ENCODE measurements around the gene AQP2.

- TF ChIP-seq, protein P1, sequence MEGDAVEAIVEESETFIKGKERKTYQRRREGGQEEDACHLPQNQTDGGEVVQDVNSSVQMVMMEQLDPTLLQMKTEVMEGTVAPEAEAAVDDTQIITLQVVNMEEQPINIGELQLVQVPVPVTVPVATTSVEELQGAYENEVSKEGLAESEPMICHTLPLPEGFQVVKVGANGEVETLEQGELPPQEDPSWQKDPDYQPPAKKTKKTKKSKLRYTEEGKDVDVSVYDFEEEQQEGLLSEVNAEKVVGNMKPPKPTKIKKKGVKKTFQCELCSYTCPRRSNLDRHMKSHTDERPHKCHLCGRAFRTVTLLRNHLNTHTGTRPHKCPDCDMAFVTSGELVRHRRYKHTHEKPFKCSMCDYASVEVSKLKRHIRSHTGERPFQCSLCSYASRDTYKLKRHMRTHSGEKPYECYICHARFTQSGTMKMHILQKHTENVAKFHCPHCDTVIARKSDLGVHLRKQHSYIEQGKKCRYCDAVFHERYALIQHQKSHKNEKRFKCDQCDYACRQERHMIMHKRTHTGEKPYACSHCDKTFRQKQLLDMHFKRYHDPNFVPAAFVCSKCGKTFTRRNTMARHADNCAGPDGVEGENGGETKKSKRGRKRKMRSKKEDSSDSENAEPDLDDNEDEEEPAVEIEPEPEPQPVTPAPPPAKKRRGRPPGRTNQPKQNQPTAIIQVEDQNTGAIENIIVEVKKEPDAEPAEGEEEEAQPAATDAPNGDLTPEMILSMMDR (IDR thresholded peaks at IDR 0.05): no peak
- TF ChIP-seq EZH2 (IDR thresholded peaks at IDR 0.05; ENCODE audit: borderline replicate concordance, insufficient read depth, low read depth, low read length, poor library complexity, severe bottlenecking): no peak
Observed at GRCh38 chr12:49976557-49976956, 26.0 kb downstream of the AQP2 start.
